Measurements from ENCODE around the gene SNCAIP.

The SNCAIP gene

GRCh38 chr5:122400341-122400740 is 88.3 kb downstream of the SNCAIP start:
- Histone ChIP-seq H2AFZ (ENCODE audit: low read length) (no peak overlapping the region), H4K20me1 (ENCODE audit: insufficient read depth, low read length) (no peaks in the 10 kb centered on the region)

DNA sequence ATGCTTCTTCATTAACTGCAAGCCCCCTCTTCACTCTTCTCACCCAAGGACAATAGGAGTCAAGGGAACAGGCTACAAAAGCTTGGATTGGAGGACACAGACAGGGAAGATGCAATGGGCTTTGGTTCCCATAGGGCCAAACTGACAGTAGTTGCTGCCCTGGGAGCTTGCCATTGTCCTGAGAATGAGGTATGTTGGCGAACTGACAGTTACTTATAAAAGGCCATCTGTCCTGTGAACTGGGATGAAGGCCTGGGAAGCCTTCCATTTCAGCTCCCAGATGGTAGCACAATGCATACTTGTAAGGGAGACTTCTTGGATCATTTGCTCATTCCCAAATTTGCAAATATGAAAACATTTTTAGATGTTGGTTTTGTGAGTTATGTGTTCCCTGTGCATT is 88.9 kb downstream of the SNCAIP start:
- H3K9me3 ChIP-seq (ENCODE audit: low read length) = no peaks in the 10 kb centered on the region
- H3K79me2 ChIP-seq (ENCODE audit: insufficient read depth, low read length) = no peaks in the 10 kb centered on the region
- H3K4me1 ChIP-seq (ENCODE audit: insufficient read depth, low read length, severe bottlenecking) = peaks cover 7% of the 10 kb centered on the region
- H3K27ac ChIP-seq (ENCODE audit: low read depth, low read length, poor library complexity, severe bottlenecking) = no peak overlapping the region
- H3F3A ChIP-seq (ENCODE audit: insufficient read depth, low read length) = no peaks in the 10 kb centered on the region
- no peaks in the 10 kb centered on the region for H3K9me2 ChIP-seq (ENCODE audit: low read depth, low read length)
- H3K36me3 ChIP-seq (ENCODE audit: insufficient read depth, low read length) = no peaks in the 10 kb centered on the region
- H3K9ac ChIP-seq (ENCODE audit: low read length) = no peak overlapping the region
- no peaks in the 10 kb centered on the region for H3K27me3 ChIP-seq (ENCODE audit: insufficient read depth, low read length)
- H3K4me3 ChIP-seq (ENCODE audit: low read depth, low read length, poor library complexity, severe bottlenecking) = no peak overlapping the region
- no peak for TF ChIP-seq EZH2 (IDR thresholded peaks at IDR 0.05; ENCODE audit: borderline replicate concordance, low read length)
- TF ChIP-seq CTCF (IDR thresholded peaks at IDR 0.05; ENCODE audit: low read length) = no peak
- H2AFZ ChIP-seq (ENCODE audit: low read length) = no peak overlapping the region
- no peaks in the 10 kb centered on the region for H4K20me1 ChIP-seq (ENCODE audit: insufficient read depth, low read length)
- H3K4me2 ChIP-seq (ENCODE audit: low read length) = no peak overlapping the region

More at GRCh38 chr5:122400341-122400740, 88.3 kb downstream of the SNCAIP start:
- Histone ChIP-seq H3K27ac (ENCODE audit: low read depth, low read length, poor library complexity, severe bottlenecking) (no peak overlapping the region), H3K4me2 (ENCODE audit: low read length) (no peak overlapping the region), H3K79me2 (ENCODE audit: insufficient read depth, low read length) (no peaks in the 10 kb centered on the region), H3K4me1 (ENCODE audit: insufficient read depth, low read length, severe bottlenecking) (peaks cover 7% of the 10 kb centered on the region), H3K9me3 (ENCODE audit: low read length) (no peaks in the 10 kb centered on the region), H3F3A (ENCODE audit: insufficient read depth, low read length) (no peaks in the 10 kb centered on the region), H3K9me2 (ENCODE audit: low read depth, low read length) (no peaks in the 10 kb centered on the region), H3K9ac (ENCODE audit: low read length) (no peak overlapping the region), H3K36me3 (ENCODE audit: insufficient read depth, low read length) (no peaks in the 10 kb centered on the region), H3K27me3 (ENCODE audit: insufficient read depth, low read length) (no peaks in the 10 kb centered on the region), H3K4me3 (ENCODE audit: low read depth, low read length, poor library complexity, severe bottlenecking) (no peak overlapping the region)
- no peak for TF ChIP-seq EZH2 (IDR thresholded peaks at IDR 0.05; ENCODE audit: borderline replicate concordance, low read length)
- no peak for TF ChIP-seq CTCF (IDR thresholded peaks at IDR 0.05; ENCODE audit: low read length)

DNA sequence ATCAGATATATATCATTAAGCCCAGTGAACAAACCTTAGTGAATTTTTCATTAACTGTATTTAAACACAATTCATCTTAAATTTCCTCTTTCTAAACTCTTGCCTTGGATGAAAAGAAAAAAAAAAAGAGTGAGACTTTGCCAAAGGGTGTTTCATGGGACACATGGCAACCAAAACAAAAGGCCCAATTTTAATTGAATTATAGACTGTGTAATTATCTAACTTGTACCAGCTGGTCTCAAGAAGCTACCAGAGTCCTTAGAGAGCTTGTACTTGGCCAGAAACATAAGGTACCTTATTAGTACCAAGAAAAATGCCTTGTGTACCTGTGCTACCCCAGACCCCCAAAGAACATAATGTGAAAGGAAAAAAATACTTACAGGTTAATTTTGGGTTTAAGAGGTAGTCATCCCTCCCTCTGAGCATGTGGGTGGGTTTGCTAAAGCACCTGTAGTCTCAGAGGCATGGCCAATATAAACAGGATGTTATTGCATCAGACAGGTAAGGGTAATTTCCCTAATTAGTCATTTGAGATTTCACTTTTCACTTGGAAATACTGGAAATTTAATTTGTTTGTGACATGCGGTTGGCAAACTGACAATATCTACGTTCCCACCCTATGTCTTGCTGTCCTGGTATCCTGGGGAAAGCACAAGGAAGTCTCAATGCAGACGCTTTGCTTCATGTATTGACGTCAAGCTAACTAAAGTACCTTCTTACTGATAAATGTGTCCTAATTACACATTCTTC is 90.1 kb downstream of the SNCAIP start:
- H3K79me2 ChIP-seq (ENCODE audit: insufficient read depth, low read length) = no peaks in the 10 kb centered on the region
- H4K20me1 ChIP-seq (ENCODE audit: insufficient read depth, low read length) = no peaks in the 10 kb centered on the region
- no peaks in the 10 kb centered on the region for H3K9me3 ChIP-seq (ENCODE audit: low read length)
- H3F3A ChIP-seq (ENCODE audit: insufficient read depth, low read length) = no peaks in the 10 kb centered on the region
- H3K27me3 ChIP-seq (ENCODE audit: insufficient read depth, low read length) = no peaks in the 10 kb centered on the region
- no peak overlapping the region for H3K27ac ChIP-seq (ENCODE audit: low read depth, low read length, poor library complexity, severe bottlenecking)
- no peak overlapping the region for H2AFZ ChIP-seq (ENCODE audit: low read length)
- H3K36me3 ChIP-seq (ENCODE audit: insufficient read depth, low read length) = no peaks in the 10 kb centered on the region
- H3K4me1 ChIP-seq (ENCODE audit: insufficient read depth, low read length, severe bottlenecking) = peaks cover 7% of the 10 kb centered on the region
- no peak overlapping the region for H3K9ac ChIP-seq (ENCODE audit: low read length)
- no peak overlapping the region for H3K4me3 ChIP-seq (ENCODE audit: low read depth, low read length, poor library complexity, severe bottlenecking)
- no peaks in the 10 kb centered on the region for H3K9me2 ChIP-seq (ENCODE audit: low read depth, low read length)
- no peak for TF ChIP-seq EZH2 (IDR thresholded peaks at IDR 0.05; ENCODE audit: borderline replicate concordance, low read length)
- no peak for TF ChIP-seq CTCF (IDR thresholded peaks at IDR 0.05; ENCODE audit: low read length)
- no peak overlapping the region for H3K4me2 ChIP-seq (ENCODE audit: low read length)

Measured in OCI-LY1 (cell line).